ENCODE data around the gene TOM1. TPM values are rescaled to one million over a fixed set of nuclear protein-coding genes. Genes with fewer than 3 reads are reported as not detected.

Gene TOM1
- total RNA-seq, 2 experiments from 2014 or later, result 211 to 219 TPM

GRCh38 chr22:35323305-35323704, 23.6 kb downstream of the TOM1 start:
- peaks cover 88% of the 10 kb centered on the region for H3K36me3 ChIP-seq (ENCODE audit: insufficient read depth, low read length)
- no peak for TF ChIP-seq CTCF (IDR thresholded peaks at IDR 0.05)
- POLR2A ChIA-PET, result no interaction called here
- intact Hi-C loops (cut with DNase I, micrococcal nuclease), result no loop called here
- H3K27ac ChIP-seq (ENCODE audit: low read depth in 1 of 2, low read length in 2 of 2), result no peak overlapping the region
- Mint-ChIP-seq H3K27ac (no peak overlapping the region), H3K9me3 (no peaks in the 10 kb centered on the region), H3K4me1 (ENCODE audit: low read depth) (peaks cover 4% of the 10 kb centered on the region), H3K36me3 (ENCODE audit: low read depth) (peaks cover 79% of the 10 kb centered on the region), H3K4me3 (no peak overlapping the region), H3K27me3 (no peaks in the 10 kb centered on the region)
- H3K9me3 ChIP-seq (ENCODE audit: control insufficient read depth in 1 of 2, insufficient read depth in 1 of 2, low read length in 2 of 2), result no peaks in the 10 kb centered on the region
- DNase-seq, result no peak
- no peaks in the 10 kb centered on the region for H3K27me3 ChIP-seq (ENCODE audit: control insufficient read depth in 1 of 2, insufficient read depth in 2 of 2, low read length in 2 of 2)
- CTCF ChIA-PET, result no interaction called here
- peaks cover 4% of the 10 kb centered on the region for H3K4me1 ChIP-seq (ENCODE audit: insufficient read depth, low read length)
- no peak for ATAC-seq (ENCODE audit: poor library complexity)
- H3K4me3 ChIP-seq (ENCODE audit: low read length), result no peak overlapping the region

GRCh38 chr22:35324067-35324466, 24.4 kb downstream of the TOM1 start:
- Mint-ChIP-seq H3K9me3 (no peaks in the 10 kb centered on the region), H3K27ac (no peak overlapping the region), H3K4me3 (no peak overlapping the region), H3K36me3 (ENCODE audit: low read depth) (peaks cover 81% of the 10 kb centered on the region), H3K4me1 (ENCODE audit: low read depth) (peaks cover 8% of the 10 kb centered on the region), H3K27me3 (no peaks in the 10 kb centered on the region)
- H3K4me1 ChIP-seq (ENCODE audit: insufficient read depth, low read length), result peaks cover 12% of the 10 kb centered on the region
- no peak overlapping the region for H3K27ac ChIP-seq (ENCODE audit: low read depth in 1 of 2, low read length in 2 of 2)
- DNase-seq (no peak), ATAC-seq (ENCODE audit: poor library complexity) (no peak)
- ChIA-PET POLR2A (interaction anchor here (0.6 kb wide), 1 partner anchor 9 kb away, joined by 3 read pairs; no protein-coding TSS in a partner anchor), CTCF (interaction anchor here (1.2 kb wide), 1 partner anchor 17 kb away, joined by 5 read pairs; no protein-coding TSS in a partner anchor)
- H3K9me3 ChIP-seq (ENCODE audit: control insufficient read depth in 1 of 2, insufficient read depth in 1 of 2, low read length in 2 of 2), result no peaks in the 10 kb centered on the region
- intact Hi-C loops (cut with DNase I, micrococcal nuclease), result loop anchor here in 1 of 2 experiments (2.0 kb wide), 1 partner anchor 15 kb away; no protein-coding TSS in a partner anchor
- H3K36me3 ChIP-seq (ENCODE audit: insufficient read depth, low read length), result peaks cover 82% of the 10 kb centered on the region
- no peaks in the 10 kb centered on the region for H3K27me3 ChIP-seq (ENCODE audit: control insufficient read depth in 1 of 2, insufficient read depth in 2 of 2, low read length in 2 of 2)
- TF ChIP-seq CTCF (IDR thresholded peaks at IDR 0.05), result no peak
- no peak overlapping the region for H3K4me3 ChIP-seq (ENCODE audit: low read length)

- H3K27me3 ChIP-seq (ENCODE audit: control insufficient read depth in 1 of 2, insufficient read depth in 2 of 2, low read length in 2 of 2), result no peaks in the 10 kb centered on the region
- ATAC-seq (ENCODE audit: poor library complexity), result no peak
- no peaks in the 10 kb centered on the region for H3K9me3 ChIP-seq (ENCODE audit: control insufficient read depth in 1 of 2, insufficient read depth in 1 of 2, low read length in 2 of 2)
- no peak overlapping the region for H3K27ac ChIP-seq (ENCODE audit: low read depth in 1 of 2, low read length in 2 of 2)
- intact Hi-C loops (cut with DNase I, micrococcal nuclease), result loop anchor here in 1 of 2 experiments (2.0 kb wide), 1 partner anchor 16 kb away; no protein-coding TSS in a partner anchor
- POLR2A ChIA-PET, result interaction anchor here (0.7 to 1.2 kb wide), 2 partner anchors 16 to 657 kb away, joined by 3 read pairs; no protein-coding TSS in a partner anchor
- DNase-seq, result no peak
- H3K36me3 ChIP-seq (ENCODE audit: insufficient read depth, low read length), result peaks cover 76% of the 10 kb centered on the region
- no peak for TF ChIP-seq CTCF (IDR thresholded peaks at IDR 0.05)
- no peak overlapping the region for H3K27ac Mint-ChIP-seq
- peaks cover 18% of the 10 kb centered on the region for H3K4me1 ChIP-seq (ENCODE audit: insufficient read depth, low read length)
- peaks cover 14% of the 10 kb centered on the region for H3K4me1 Mint-ChIP-seq (ENCODE audit: low read depth)
- H3K4me3 Mint-ChIP-seq, result no peak overlapping the region
- no peak overlapping the region for H3K4me3 ChIP-seq (ENCODE audit: low read length)
- CTCF ChIA-PET, result interaction anchor here (1.2 kb wide), 1 partner anchor 18 kb away, joined by 5 read pairs; no protein-coding TSS in a partner anchor
- H3K27me3 Mint-ChIP-seq, result no peaks in the 10 kb centered on the region
- no peaks in the 10 kb centered on the region for H3K9me3 Mint-ChIP-seq
- H3K36me3 Mint-ChIP-seq (ENCODE audit: low read depth), result peaks cover 86% of the 10 kb centered on the region
These were observed 25.1 kb downstream of the TOM1 start for GRCh38 chr22:35324762-35325161.

Data from CD4-positive, alpha-beta T cell (primary cell).